ENCODE results near the gene CA12. TPM values are rescaled to one million over a fixed set of nuclear protein-coding genes. Genes with fewer than 3 reads are reported as not detected.

CA12 gene
- total and polyA plus RNA-seq, 9 of the 15 experiments (the other 6 are each of a cell fraction or from before 2014, with no cell fraction given): 0.01 to 0.78 (median 0.15) TPM; not detected in 1

DNA sequence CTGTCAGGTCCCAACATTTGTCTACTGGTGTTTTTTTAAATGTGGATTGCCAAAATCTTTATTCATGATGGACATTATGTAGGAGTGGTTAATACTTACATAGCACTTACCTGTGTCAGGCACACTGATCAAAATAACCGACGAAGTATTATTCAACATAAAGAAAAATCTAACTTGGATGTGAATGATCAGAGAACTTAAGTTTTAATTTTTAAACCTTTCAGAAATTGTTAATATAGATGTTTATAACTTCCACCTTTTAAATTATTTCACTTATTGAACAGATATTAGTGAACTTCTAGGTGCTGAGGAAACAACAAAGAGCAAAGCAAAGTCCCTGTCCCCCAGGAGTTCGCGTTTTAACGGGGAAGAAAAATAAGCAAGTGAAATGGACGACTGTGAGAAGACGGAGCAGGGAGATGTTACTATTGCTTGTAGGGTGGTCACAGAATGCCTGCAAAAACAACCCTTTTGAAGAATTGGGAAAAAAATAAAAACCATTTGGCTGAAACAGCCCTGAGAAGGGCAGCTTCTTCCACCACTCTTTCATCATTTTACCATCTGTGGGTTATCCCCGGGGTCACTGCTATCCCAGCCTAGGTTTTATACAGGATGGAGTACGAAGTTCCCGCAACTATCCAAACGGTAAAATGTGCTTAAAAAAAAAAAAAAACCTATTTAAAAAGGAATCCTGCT lies 105.2 kb downstream of the CA12 start (continued):
- TF ChIP-seq ZNF407 (IDR thresholded peaks at IDR 0.05; ENCODE audit: low read depth): no peak
- TF ChIP-seq, protein P1, sequence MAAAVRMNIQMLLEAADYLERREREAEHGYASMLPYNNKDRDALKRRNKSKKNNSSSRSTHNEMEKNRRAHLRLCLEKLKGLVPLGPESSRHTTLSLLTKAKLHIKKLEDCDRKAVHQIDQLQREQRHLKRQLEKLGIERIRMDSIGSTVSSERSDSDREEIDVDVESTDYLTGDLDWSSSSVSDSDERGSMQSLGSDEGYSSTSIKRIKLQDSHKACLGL (CRISPR knock-in tag; IDR thresholded peaks at IDR 0.05; ENCODE audit: borderline replicate concordance, poor library complexity, severe bottlenecking): no peak
- no peak for TF ChIP-seq SP1 (CRISPR knock-in tag; IDR thresholded peaks at IDR 0.05)
- TF ChIP-seq CBX1 (IDR thresholded peaks at IDR 0.05; ENCODE audit: low read depth): no peak
- TF ChIP-seq, protein P2, sequence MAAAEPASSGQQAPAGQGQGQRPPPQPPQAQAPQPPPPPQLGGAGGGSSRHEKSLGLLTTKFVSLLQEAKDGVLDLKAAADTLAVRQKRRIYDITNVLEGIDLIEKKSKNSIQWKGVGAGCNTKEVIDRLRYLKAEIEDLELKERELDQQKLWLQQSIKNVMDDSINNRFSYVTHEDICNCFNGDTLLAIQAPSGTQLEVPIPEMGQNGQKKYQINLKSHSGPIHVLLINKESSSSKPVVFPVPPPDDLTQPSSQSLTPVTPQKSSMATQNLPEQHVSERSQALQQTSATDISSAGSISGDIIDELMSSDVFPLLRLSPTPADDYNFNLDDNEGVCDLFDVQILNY (CRISPR knock-in tag; IDR thresholded peaks at IDR 0.05): no peak
- no peak for TF ChIP-seq POLR2A (conservative IDR thresholded peaks at IDR 0.05)
- TF ChIP-seq BRCA1 (IDR thresholded peaks at IDR 0.05): no peak
- no peak for TF ChIP-seq BRCA1 (CRISPR knock-in tag; IDR thresholded peaks at IDR 0.05)
- no peak for TF ChIP-seq SRSF7 (optimal IDR thresholded peaks at IDR 0.05; ENCODE audit: low read depth, low read length)
- no peak for TF ChIP-seq KLF1 (tag; IDR thresholded peaks at IDR 0.05)
- TF ChIP-seq, protein P3, sequence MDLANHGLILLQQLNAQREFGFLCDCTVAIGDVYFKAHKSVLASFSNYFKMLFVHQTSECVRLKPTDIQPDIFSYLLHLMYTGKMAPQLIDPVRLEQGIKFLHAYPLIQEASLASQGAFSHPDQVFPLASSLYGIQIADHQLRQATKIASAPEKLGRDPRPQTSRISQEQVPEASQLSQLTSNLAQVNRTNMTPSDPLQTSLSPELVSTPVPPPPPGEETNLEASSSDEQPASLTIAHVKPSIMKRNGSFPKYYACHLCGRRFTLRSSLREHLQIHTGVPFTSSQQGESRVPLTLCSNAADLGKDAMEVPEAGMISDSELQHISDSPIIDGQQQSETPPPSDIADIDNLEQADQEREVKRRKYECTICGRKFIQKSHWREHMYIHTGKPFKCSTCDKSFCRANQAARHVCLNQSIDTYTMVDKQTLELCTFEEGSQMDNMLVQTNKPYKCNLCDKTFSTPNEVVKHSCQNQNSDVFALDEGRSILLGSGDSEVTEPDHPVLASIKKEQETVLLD (IDR thresholded peaks at IDR 0.05): no peak
- TF ChIP-seq YY1 (IDR thresholded peaks at IDR 0.05; ENCODE audit: borderline replicate concordance in 1 of 3, control insufficient read depth in 1 of 3, extremely low read depth in 1 of 3, insufficient read depth in 3 of 3, insufficient read length in 1 of 3, insufficient replicate concordance in 2 of 3, low read depth in 1 of 3, low read length in 2 of 3): no peak
- TF ChIP-seq PHB (CRISPR knock-in tag; IDR thresholded peaks at IDR 0.05): no peak
- no peak for TF ChIP-seq ZBTB34 (CRISPR knock-in tag; IDR thresholded peaks at IDR 0.05)
- TF ChIP-seq ZNF212 (CRISPR knock-in tag; IDR thresholded peaks at IDR 0.05): no peak
- TF ChIP-seq IFI16 (CRISPR knock-in tag; IDR thresholded peaks at IDR 0.05): no peak
